CD14-positive monocyte (primary cell): ENCODE data around the gene PI4KA. TPM values are rescaled to one million over a fixed set of nuclear protein-coding genes. Genes with fewer than 3 reads are reported as not detected.

Source experiments
- DNase-seq, 3 donors: peaks; one replicate each; pipeline ENCODE4 v3.0.0-alpha.2; 2011 to 2022
- H2AFZ ChIP-seq: 2 replicates; pipeline ENCODE4 v1.6.0; 2012; ENCODE audit warnings: mild to moderate bottlenecking, low read depth, low read length, inconsistent platforms; ENCODE audit not compliant: insufficient read depth, poor library complexity, severe bottlenecking
- H3K27ac ChIP-seq, 2 donors: 1 replicate in 1 of 2; 2 replicates in 1 of 2; pipeline ENCODE4 v1.5.1; 2012 to 2013; ENCODE audit warnings: low read length in 2 of 2, control low read depth in 1 of 2, inconsistent platforms in 1 of 2, low read depth in 1 of 2, mild to moderate bottlenecking in 1 of 2
- H3K27me3 ChIP-seq, 2 donors: one replicate each; pipeline versions ENCODE4 v1.6.0 to v1.6.1; 2011 to 2013; ENCODE audit warnings: low read length in 2 of 2; ENCODE audit not compliant: control insufficient read depth in 2 of 2, insufficient read depth in 2 of 2
- H3K36me3 ChIP-seq, 2 donors: replicated peaks in 1 of 2; 1 replicate in 1 of 2; 2 replicates in 1 of 2; pipeline versions ENCODE4 v1.5.1 to v1.6.1; 2012 to 2013; ENCODE audit warnings: low read length in 2 of 2, control low read depth in 1 of 2, inconsistent platforms in 1 of 2, mild to moderate bottlenecking in 1 of 2; ENCODE audit not compliant: insufficient read depth in 2 of 2, control insufficient read depth in 1 of 2
- H3K4me1 ChIP-seq, 2 donors: 1 replicate in 1 of 2; 2 replicates in 1 of 2; pipeline versions ENCODE4 v1.5.1 to v1.6.1; 2012 to 2013; ENCODE audit warnings: low read length in 2 of 2, control low read depth in 1 of 2, inconsistent platforms in 1 of 2, mild to moderate bottlenecking in 1 of 2, moderate library complexity in 1 of 2; ENCODE audit not compliant: insufficient read depth in 2 of 2, control insufficient read depth in 1 of 2
- H3K4me2 ChIP-seq: replicated peaks from 2 replicates; pipeline ENCODE3; 2012; ENCODE audit warnings: low read length, moderate library complexity, mild to moderate bottlenecking; ENCODE audit not compliant: poor library complexity, severe bottlenecking; ENCODE audit errors: extremely low read depth
- H3K4me3 ChIP-seq, 3 experiments: fragments of 200-600 bp in 1 of 3; sonication (generic) in 1 of 3; replicated peaks in 1 of 3; 1 replicate in 2 of 3; 2 replicates in 1 of 3; pipeline ENCODE4 v1.5.1; 2011 to 2013; ENCODE audit warnings: low read length in 3 of 3, mild to moderate bottlenecking in 3 of 3, control low read depth in 2 of 3, low read depth in 2 of 3, inconsistent platforms in 1 of 3, moderate library complexity in 1 of 3
- H3K79me2 ChIP-seq: 2 replicates; pipeline ENCODE4 v1.6.0; 2012; ENCODE audit warnings: mild to moderate bottlenecking, control low read depth, inconsistent platforms, low read length, moderate library complexity; ENCODE audit not compliant: insufficient read depth
- H3K9ac ChIP-seq: 2 replicates; pipeline ENCODE4 v1.6.0; 2017; ENCODE audit warnings: low read length, mild to moderate bottlenecking; ENCODE audit not compliant: insufficient read depth, poor library complexity, severe bottlenecking
- H3K9me3 ChIP-seq, 2 donors: replicated peaks in 1 of 2; 1 replicate in 1 of 2; 2 replicates in 1 of 2; pipeline versions ENCODE4 v1.5.1 to v1.6.1; 2012 to 2013; ENCODE audit warnings: low read length in 2 of 2, control low read depth in 1 of 2; ENCODE audit not compliant: control insufficient read depth in 1 of 2, insufficient read depth in 1 of 2
- H4K20me1 ChIP-seq: 2 replicates; pipeline ENCODE4 v1.6.0; 2012; ENCODE audit warnings: mild to moderate bottlenecking, low read length, control low read depth, moderate library complexity; ENCODE audit not compliant: insufficient read depth
- H3K27ac Mint-ChIP-seq, 7 donors: one replicate each; pipeline ENCODE4 v1.8.0; 2020; ENCODE audit warnings: mild to moderate bottlenecking in 7 of 7, mixed read lengths in 7 of 7, moderate library complexity in 6 of 7, inconsistent platforms in 2 of 7
- H3K27me3 Mint-ChIP-seq, 3 donors: one replicate each; pipeline ENCODE4 v1.8.0; 2021 to 2022; ENCODE audit warnings: low read depth in 3 of 3, mild to moderate bottlenecking in 3 of 3, mixed read lengths in 3 of 3, moderate library complexity in 3 of 3, inconsistent platforms in 1 of 3
- H3K36me3 Mint-ChIP-seq, 2 donors: one replicate each; pipeline ENCODE4 v1.8.0; 2020; ENCODE audit warnings: mixed read lengths in 2 of 2, inconsistent platforms in 1 of 2, mild to moderate bottlenecking in 1 of 2
- H3K4me1 Mint-ChIP-seq: one replicate; pipeline ENCODE4 v1.8.0; 2020; ENCODE audit warnings: mild to moderate bottlenecking, mixed read lengths
- H3K4me3 Mint-ChIP-seq, 2 donors: one replicate each; pipeline ENCODE4 v1.8.0; 2020; ENCODE audit warnings: mild to moderate bottlenecking in 2 of 2, mixed read lengths in 2 of 2, moderate library complexity in 1 of 2
- H3K9me3 Mint-ChIP-seq, 7 donors: one replicate each; pipeline ENCODE4 v1.8.0; 2020 to 2022; ENCODE audit warnings: mixed read lengths in 7 of 7, mild to moderate bottlenecking in 6 of 7, moderate library complexity in 6 of 7, inconsistent platforms in 2 of 7
- CTCF ChIP-seq: fragments of 200-600 bp; IDR thresholded peaks from one replicate; pipeline ENCODE4 v1.8.0; 2022; ENCODE audit warnings: antibody characterized with exemption, mild to moderate bottlenecking
- WGBS: methylation state at CpG from one replicate; pipeline ENCODE4 v1.1.5; 2013; ENCODE audit warnings: missing lambda C conversion rate; ENCODE audit not compliant: insufficient coverage; 5-methylcytosine and 5-hydroxymethylcytosine counted together
- intact Hi-C, 2 donors: fragments of 100-400 bp; cut with micrococcal nuclease; formaldehyde crosslinking; loops; one replicate each; pipeline versions ENCODE4 v1.15.0 to v1.15.1; 2023
- polyA plus RNA-seq, 3 donors: library from polyadenylated mRNA; depleted of rRNA in 1 of 3; unstranded in 2 of 3; stranded (reverse) in 1 of 3; fragments of 300-500 nt in 2 of 3; fragments of >200 nt in 1 of 3; fragmentation: Illumina TruSeq in 2 of 3; gene quantifications; 1 replicate in 2 of 3; 2 replicates in 1 of 3; pipeline ENCODE4 v1.2.3, GENCODE V29; 2012 to 2021

Gene PI4KA
- polyA plus RNA-seq, 3 donors = 22.8 to 74.4 (median 38.2) TPM

DNA sequence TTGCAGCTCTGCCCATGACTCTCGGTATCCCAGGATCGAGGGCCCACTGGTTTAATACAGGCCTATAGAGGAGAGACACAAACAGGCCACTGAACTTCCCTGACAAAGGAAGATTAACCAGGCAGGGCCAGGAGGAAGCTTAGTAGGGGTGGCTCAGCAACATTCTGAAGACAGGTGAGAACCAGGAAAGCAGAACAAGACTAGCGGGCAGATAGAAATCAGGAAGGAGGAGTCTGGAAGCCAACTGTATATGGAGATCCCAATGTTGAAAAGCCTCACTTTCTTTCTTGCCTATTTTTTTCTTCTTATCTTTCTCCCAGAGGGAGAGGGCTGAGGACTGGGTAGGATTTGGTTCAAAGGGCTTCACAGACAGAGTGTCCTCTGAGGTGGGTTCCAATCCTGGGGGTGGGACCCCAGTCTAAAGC, 5.4 kb downstream of the PI4KA start:
- no peak overlapping the region for H2AFZ ChIP-seq
- WGBS = 100% methylated on average over 2 of the region's 3 CpGs
- peak overlapping the region in 2 of 7 donors; percentile 23 to 30 for H3K27ac Mint-ChIP-seq
- H3K4me2 ChIP-seq = no peak overlapping the region
- peaks cover 97% of the 10 kb centered on the region for H4K20me1 ChIP-seq
- no peak overlapping the region for H3K4me3 ChIP-seq
- no peaks in the 10 kb centered on the region for H3K36me3 ChIP-seq
- H3K79me2 ChIP-seq = peaks cover 96% of the 10 kb centered on the region
- peaks cover 20 to 25% of the 10 kb centered on the region in 2 donors for H3K4me1 ChIP-seq
- H3K4me1 Mint-ChIP-seq = peaks cover 32% of the 10 kb centered on the region
- H3K4me3 Mint-ChIP-seq = no peak overlapping the region
- intact Hi-C loops = loop anchor here in 1 of 2 donors (10.0 kb wide), 1 partner anchor 358 kb away; the partner anchor contains the start of gene KLHL22
- H3K36me3 Mint-ChIP-seq = peaks cover 0 to 9% of the 10 kb centered on the region in 2 donors
- no peaks in the 10 kb centered on the region for H3K27me3 ChIP-seq
- peaks cover 0 to 2% (median 0%) of the 10 kb centered on the region in 7 donors for H3K9me3 Mint-ChIP-seq
- no peaks in the 10 kb centered on the region for H3K27me3 Mint-ChIP-seq
- no peaks in the 10 kb centered on the region for H3K9me3 ChIP-seq
- no peak for DNase-seq
- TF ChIP-seq CTCF = no peak
- H3K27ac ChIP-seq = no peak overlapping the region
- H3K9ac ChIP-seq = no peak overlapping the region

- H3K4me2 ChIP-seq = no peak overlapping the region
- intact Hi-C loops = loop anchor here in 1 of 2 donors (10.0 kb wide), 1 partner anchor 358 kb away; the partner anchor contains the start of gene KLHL22
- no peaks in the 10 kb centered on the region for H3K27me3 ChIP-seq
- Mint-ChIP-seq H3K36me3 (peaks cover 0 to 9% of the 10 kb centered on the region in 2 donors), H3K4me1 (peaks cover 27% of the 10 kb centered on the region), H3K4me3 (no peak overlapping the region), H3K27ac (peak overlapping the region in 1 of 7 donors; percentile 73), H3K27me3 (no peaks in the 10 kb centered on the region), H3K9me3 (peaks cover 0 to 2% (median 0%) of the 10 kb centered on the region in 7 donors)
- H4K20me1 ChIP-seq = peaks cover 98% of the 10 kb centered on the region
- no peak overlapping the region for H2AFZ ChIP-seq
- DNase-seq = no peak
- no peak for TF ChIP-seq CTCF
- no peak overlapping the region for H3K4me3 ChIP-seq
- no peaks in the 10 kb centered on the region for H3K36me3 ChIP-seq
- peaks cover 95% of the 10 kb centered on the region for H3K79me2 ChIP-seq
- peaks cover 15 to 20% of the 10 kb centered on the region in 2 donors for H3K4me1 ChIP-seq
- no peak overlapping the region for H3K9ac ChIP-seq
- H3K27ac ChIP-seq = no peak overlapping the region
- H3K9me3 ChIP-seq = no peaks in the 10 kb centered on the region
- WGBS = 100% methylated on average over 1 of the region's 6 CpGs
Observed at GRCh38 chr22:20852503-20852902, 6.1 kb downstream of the PI4KA start.
